Activated CD4-positive, CD25-positive, alpha-beta regulatory T cell treated with anti-CD3 and anti-CD28 coated beads, Interleukin-2, amount 50 U/mL, for 24 hours (primary cell): ENCODE measurements around the gene LRRIQ4.

ENCODE experiments used
- ATAC-seq, 2 donors: fragments of 150-1000 bp; cut with Tn5 transposase; one replicate each; pipeline ENCODE4 v1.10.0; 2021; ENCODE audit warnings: mild to moderate bottlenecking in 1 of 2, moderate library complexity in 1 of 2

The LRRIQ4 gene

GRCh38 chr3:169812332-169813235, at the start of gene LRRIQ4, which contains the start of gene LRRC34:
TSS of gene LRRIQ4 (plus strand) at chr3:169812870. CDS start at chr3:169821922, 9,052 bp downstream.
TSS of gene LRRC34 (minus strand) at chr3:169812904. CDS start at chr3:169812548, 356 bp downstream.
- ATAC-seq: peak; percentile 60 to 63

GRCh38 chr3:169764312-169764881, 48.3 kb upstream of the LRRIQ4 start:
- peak; percentile 25 to 30 for ATAC-seq

- ATAC-seq: peak; percentile 92 to 94
Observed at GRCh38 chr3:169764882-169765612, 47.6 kb upstream of the LRRIQ4 start, which contains the start of gene TERC. TSS of gene TERC (minus strand) at chr3:169765060.

- ATAC-seq: peak in 1 of 2 donors; percentile 4
Observed at GRCh38 chr3:169769287-169770181, 43.1 kb upstream of the LRRIQ4 start, which contains the start of gene ACTRT3. TSS of gene ACTRT3 (minus strand) at chr3:169769561. CDS start at chr3:169769520, 41 bp downstream.

- peak; percentile 4 to 8 for ATAC-seq
Observed at GRCh38 chr3:169771497-169772304, 41.0 kb upstream of the LRRIQ4 start.

GRCh38 chr3:169772305-169772896, 40.3 kb upstream of the LRRIQ4 start:
- ATAC-seq: peak; percentile 10 to 34

DNA sequence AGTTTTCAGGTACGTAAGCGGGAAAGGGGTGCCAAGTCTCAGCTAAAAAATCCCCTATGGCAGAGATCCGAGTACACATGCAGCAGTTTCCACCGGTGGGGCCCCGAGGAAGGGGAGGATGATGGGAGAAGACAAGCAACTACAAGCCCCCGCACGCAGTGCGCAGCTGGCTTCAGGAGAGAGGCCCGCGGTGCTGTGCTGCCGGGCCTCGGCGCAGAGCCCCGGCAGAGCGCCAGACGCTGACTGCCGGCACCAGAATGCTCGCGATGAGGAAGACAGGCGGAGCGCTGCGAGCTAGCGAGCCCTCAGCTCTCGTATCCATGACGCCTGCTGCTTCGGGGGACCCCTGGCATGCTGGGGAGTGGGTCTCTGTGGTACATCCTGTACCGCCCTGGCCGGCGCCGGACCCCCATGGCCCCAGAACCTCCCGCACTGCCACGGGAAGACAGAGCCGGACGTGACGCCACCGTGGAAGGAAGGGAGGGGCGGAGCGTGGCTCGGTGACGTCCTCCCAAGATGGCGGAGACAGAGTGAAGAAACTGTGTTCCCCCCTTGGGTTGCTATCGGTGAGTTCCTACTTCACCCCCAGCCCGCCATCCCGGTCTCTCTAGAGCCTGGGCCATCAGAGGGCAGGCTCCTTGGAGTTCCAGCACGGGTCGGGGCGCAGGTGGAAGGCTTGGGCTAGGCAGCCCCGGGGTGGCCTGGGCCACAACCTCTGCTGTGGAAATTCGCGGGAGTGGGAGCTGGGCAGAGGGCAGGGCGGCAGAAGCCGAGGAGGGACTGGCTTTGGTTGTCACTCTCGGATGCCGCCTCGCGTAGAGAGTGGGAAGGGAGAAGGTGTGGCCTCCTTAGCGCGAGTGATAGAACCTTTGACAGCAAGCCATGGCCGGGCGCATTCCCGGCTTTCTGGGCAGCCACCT, 39.5 kb upstream of the LRRIQ4 start, which contains the start of gene MYNN:
Gene MYNN, plus strand, starts transcription at position 500 of the 920 bp plus-strand sequence. CDS start 900 bp downstream, outside the sequence.
- peak; percentile 86 for ATAC-seq

DNA sequence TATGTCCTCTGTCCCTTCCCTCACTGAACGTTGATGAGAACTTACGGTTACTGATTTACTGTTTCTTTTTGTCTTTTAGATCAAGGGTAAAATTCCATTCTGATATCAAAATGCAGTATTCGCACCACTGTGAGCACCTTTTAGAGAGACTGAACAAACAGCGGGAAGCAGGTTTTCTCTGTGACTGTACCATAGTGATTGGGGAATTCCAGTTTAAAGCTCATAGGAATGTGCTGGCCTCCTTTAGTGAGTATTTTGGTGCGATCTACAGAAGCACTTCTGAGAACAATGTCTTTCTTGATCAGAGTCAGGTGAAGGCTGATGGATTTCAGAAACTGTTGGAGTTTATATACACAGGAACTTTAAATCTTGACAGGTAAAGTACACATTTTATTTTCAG, 38.5 kb upstream of the LRRIQ4 start:
- no peak for ATAC-seq

- no peak for ATAC-seq
Observed at GRCh38 chr3:169777822-169778221, 34.8 kb upstream of the LRRIQ4 start.

- ATAC-seq: no peak
Observed at GRCh38 chr3:169780742-169781141, 31.9 kb upstream of the LRRIQ4 start.

DNA sequence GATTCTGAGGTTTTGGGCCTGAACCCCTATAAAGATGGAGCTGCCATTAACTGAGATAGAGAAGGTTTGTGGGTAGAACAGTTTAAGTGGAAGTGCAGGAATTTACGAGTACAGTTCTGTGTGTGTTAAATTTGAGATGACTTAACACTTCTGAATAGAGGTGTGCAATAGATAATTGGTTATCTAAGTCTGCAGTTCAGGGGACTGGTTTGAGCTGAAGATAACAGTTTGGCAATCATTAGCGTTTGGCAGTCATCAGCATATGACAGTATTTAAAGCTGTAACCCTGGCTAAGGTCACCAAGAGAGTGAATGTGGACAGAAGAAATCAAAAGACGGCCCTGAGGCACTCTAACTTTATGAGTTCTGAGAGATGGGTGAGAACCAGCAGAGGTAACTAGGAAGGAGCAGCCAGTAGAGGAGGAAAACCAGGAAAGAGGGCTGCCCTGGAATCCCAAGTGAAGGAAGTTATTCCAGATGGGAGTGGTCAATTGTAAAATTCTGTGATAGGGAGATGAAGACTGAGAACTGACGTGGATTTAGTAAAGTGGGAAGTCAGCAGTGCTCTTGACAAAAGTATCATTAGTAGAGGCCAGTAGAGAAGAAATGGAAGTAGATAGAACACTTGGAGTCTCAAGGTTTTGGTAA, 31.3 kb upstream of the LRRIQ4 start:
- no peak for ATAC-seq

DNA sequence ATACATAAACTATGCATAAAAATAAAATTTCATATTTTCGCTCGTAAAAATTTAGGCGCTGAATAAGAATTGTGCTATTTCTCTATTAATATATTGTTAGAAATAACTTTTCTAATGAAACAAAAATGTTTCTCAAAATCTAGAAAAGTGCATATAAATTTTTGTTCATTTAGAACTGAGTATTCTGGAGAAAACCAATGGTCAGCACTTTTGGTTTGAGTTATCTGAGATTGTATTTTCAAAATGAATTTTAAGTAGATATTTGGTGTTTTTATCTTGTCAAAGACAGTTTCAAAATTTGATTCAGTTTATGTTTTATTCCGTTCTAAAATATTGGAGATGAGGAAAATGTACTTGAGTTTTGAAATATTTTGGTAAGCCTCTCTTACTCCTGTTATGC, 25.6 kb upstream of the LRRIQ4 start:
- ATAC-seq: no peak

- no peak for ATAC-seq
Observed at GRCh38 chr3:169787791-169788190, 24.9 kb upstream of the LRRIQ4 start.

DNA sequence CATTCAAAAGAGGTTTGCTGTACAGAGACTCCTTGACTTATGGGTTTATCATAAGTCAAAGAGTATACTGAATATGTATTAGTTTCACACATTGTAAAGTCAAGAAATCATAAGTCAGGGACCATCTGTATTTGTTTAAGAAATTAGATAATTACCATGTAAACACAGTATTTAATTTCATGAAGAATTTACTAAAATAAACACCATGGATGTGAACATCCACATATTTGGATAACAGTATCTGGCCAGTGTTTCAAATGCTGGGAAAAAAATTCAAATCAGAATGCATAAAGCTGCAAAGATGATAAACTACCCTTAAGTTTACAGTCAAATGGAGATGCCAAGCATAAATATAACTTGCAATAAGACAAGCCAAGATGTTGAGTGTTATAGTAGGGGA, 22.5 kb upstream of the LRRIQ4 start:
- no peak for ATAC-seq

DNA sequence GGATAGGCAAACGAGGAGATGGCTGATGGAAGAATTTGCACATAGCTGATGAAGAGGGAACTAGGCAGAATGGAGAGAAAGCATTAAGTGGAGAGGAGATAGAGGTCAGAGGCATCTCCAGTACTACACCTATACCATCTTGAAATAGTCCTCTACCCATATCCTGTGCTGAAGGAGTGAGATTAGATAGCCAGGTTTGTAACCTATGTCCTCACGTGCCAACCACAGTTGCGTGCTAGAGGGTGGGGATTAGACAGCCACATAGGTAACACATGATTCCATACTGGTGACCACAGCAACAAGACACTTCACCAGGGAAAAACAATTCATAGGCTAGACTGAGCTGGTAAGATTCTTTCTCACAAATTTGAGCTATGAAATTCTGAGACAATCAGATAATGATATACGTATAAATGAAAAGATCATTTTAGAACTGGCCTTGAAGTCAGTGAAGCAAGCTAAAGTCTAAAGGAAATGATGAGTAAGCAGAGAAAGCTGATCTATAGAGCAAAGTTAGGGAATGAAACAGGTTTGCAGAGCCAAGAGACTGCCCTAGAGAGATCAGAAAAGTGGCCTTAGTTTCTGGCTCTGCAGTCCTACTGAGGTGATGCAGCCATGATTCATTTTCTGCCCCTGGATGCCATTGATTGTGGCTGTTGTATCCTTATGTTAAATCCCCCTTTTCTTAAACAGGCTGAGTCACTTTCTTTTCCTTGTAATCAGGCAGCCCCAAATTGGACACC, 21.8 kb upstream of the LRRIQ4 start:
- peak in 1 of 2 donors; percentile 17 for ATAC-seq

GRCh38 chr3:169792359-169792758, 20.3 kb upstream of the LRRIQ4 start:
- ATAC-seq: no peak

- ATAC-seq: no peak
Observed at GRCh38 chr3:169804681-169805080, 8.0 kb upstream of the LRRIQ4 start.

- no peak for ATAC-seq
Observed at GRCh38 chr3:169809230-169809795, 3.4 kb upstream of the LRRIQ4 start.
